HG03196 (cell line): Measurements from ENCODE around the gene HERPUD2.
"Not testable (repeated sequence)": the region's sequence is repeated elsewhere in the genome, so short reads cannot be mapped to it uniquely, and the experiment has no call there.

Experiments
- ATAC-seq: cut with Tn5 transposase; IDR thresholded peaks from one replicate; pipeline ENCODE4 v1.9.1; 2021; ENCODE audit not compliant: unreplicated experiment

HERPUD2 gene

DNA sequence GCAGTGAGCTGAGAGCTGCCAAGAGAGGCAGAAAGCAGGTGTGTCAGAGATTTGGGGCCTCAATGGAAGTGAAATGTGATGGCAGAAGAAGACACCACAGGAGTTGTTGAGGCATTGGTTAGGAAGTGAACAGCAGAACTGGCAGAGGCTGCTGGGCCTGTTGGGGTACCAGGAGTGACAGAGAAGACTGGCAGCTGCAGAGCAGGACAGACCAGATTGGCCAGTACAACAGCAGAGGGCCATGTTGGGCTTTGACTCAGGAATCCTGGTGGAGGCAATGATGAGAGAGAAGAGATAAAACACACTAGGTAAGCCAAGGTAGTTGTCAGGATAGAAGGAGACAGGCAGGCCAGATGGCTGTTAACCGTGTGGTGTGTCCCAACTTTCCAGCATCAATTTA is 19.9 kb upstream of the HERPUD2 start:
- no peak for ATAC-seq

DNA sequence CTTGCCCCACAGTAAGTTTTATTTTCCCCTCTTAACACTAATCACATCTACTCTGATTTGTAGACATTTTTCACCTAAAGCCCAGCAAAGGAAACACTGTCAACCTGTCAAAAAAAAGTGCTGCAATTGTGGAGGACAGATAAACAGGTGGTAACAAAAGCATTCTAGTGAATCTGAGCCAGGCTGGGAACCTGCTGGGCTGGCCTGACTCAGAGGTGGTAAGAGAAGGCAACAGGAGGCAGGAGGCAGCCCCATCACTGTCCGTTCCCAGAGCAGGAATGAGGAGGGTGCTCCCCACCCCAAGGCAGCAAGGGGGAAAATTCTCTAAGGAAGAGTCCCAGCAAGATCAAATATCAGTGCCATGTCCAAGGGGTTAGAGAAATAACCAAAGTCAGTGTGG is 19.5 kb upstream of the HERPUD2 start:
- ATAC-seq, result no peak

DNA sequence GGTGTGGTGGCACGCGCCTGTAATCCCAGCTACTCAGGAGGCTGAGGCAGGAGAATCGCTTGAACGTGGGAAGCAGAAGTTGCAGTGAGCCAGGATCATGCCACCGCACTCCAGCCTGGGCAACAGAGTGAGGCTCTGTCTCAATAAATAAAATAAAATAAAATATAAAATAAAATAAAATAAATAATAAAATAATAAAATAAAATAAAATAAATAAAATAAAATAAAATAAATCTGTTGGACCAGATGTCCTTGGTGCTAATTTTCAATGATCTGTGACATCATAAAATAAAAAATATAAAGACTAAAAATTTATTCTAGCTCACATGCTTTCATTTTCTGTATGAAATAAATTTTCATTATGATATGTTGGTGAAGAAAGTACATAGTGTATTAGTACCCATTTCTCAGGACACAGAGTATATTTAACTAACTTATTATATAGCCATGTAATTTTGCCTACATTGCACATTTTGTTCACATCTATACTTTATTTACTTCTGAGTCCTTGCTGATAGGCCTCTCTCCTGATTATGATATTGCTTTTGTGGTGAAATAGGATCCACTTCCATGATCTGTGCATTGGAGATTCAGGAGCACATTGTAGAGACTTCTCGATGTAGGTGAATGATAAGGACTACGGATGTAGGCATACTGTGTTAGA is 17.8 kb upstream of the HERPUD2 start:
- no peak for ATAC-seq

DNA sequence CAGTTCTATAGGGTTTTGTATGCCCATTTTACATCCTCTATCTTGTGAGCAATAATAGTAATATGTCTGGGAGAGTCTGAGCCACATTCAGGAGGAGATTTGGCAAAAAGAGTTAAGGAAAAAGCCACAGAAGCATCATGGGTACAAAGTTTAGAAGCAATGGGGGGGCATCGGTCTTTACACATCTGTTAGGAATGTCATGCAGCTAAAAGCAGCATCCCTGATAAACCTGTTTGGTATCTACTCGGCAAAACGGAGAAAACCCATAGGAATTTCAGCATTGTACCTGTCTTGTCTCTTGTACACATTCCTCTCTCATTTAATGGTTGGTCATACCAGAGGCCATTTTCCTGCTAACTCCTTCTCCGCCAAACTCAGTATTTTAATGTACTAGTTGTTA is 12.5 kb upstream of the HERPUD2 start:
- ATAC-seq, result no peak

DNA sequence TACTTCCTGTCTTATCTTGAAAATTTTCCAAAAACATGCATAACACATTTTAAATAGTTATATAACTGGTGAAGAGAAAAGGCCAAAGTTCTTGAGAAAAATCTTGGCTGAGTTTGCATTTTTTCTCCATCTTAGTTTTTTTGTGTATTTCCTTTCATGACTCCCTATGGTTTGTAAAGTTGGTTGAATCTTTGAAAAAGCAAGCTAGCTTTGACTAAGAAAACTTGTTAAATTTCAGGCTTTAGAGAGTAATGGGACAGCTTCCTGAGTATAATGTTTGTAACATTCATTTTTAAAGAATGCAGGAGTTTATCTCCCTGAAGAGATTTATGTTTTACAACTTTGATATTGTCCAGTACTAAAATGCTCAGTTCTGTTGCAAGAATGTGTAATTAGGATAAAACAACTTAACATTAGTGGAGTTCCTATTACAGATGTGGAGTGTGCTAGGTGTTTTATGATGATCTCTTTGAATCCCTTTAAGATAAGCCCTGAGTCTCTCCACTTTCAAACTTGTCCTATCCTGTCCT is 11.1 kb upstream of the HERPUD2 start:
- ATAC-seq, result no peak

DNA sequence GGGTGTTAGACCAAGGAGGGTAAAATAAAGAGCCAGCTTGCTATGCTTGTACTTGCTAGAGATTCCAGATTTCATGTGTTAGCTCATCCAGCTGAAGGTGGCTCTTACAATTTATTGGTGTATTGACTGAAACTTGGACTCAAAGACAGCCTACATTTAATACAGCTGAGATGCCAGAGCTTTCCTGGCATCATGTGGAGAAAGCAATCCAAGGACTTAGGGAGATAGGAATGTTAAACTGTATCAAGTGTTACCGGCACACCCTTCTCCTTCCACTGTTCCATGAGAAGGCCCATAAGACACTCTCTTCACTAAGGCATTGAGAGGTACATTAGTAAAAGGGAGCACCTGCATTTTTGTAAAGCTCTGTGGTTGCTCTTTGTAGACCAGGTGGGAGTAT is 9.3 kb upstream of the HERPUD2 start:
- ATAC-seq, result no peak

DNA sequence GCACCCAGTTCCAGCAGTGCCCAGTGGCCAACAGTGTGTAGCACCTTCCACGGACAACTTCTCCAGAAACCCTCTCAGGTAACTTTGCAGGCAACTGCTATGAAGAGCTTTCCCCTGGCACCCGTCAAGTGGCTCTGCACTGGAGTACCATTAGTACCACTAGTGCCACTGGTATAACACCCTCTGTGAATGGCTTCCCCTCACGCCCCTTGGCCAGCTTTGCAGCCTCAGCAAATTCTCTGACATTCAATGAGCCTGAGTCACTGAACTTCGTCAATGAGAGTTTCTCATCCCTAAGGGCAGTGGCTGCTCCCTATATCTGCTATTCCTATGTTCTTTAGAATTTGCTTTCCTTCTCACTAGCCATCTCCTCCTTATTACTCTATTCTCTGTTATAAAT is 7.6 kb upstream of the HERPUD2 start:
- no peak for ATAC-seq

DNA sequence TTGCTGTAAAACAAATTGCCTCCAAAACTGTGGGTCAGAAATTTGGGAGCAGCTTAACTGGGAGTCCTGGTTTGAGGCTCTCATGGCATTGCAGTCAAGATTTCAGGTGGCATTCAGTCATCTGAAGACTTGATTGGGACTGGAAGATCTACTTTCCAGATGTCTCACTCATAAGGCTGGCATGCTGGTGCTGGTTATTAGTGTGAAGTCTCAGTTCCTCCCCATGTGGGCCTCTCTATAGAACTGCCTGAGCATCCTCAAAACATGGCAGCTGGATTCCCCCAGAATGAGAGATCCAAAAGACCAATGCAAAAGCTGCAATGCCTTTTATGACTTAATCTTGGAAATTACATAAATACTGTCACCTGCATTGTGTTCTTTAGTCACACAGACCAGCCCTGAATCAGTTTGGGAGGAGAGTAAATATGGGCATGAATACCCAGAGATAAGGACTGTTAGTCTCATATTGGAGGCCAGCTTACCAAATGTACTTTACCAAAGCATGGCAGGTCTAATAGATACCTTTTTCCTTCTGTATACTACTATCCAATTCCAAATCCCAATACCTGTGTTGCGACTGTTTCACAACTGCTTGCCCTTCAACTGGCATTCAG is 6.5 kb upstream of the HERPUD2 start:
- no peak for ATAC-seq

DNA sequence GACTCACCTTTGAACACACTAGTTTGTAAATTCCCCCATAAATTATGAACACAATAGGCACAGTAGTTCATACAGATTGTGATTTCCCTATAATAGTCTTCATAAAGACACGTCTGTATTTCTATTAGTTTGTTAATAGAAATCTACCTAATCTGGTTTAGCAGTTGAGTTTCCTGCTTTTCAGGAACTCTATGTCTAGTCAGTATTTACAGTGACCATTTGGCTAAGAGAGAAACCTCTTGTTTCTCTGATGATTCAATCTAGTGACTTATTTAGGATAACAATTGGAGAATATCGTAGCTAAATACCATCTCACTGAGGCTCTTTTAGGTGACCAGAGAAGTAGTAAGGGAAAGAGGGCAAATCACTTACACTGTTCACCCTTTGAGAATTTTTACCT is 5.9 kb upstream of the HERPUD2 start:
- ATAC-seq, result no peak

DNA sequence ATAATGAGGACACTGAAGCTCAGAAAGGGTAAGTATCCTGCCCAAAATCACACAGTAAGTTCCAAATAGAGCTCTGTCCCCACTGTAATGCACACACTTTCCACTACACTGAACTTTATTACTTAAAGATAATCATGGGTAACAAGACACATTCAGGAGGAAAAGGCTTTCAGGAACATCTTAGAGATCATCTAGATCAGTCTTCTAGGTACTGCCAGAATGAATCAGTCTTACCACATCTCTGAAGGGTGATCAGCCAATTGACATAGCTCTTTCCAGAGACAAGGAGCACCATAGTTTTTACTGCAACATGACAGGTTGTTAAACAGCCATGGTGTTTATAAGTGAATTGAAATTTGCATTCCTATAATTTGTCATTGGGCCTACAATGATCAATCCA is 5.4 kb upstream of the HERPUD2 start:
- ATAC-seq, result no peak

DNA sequence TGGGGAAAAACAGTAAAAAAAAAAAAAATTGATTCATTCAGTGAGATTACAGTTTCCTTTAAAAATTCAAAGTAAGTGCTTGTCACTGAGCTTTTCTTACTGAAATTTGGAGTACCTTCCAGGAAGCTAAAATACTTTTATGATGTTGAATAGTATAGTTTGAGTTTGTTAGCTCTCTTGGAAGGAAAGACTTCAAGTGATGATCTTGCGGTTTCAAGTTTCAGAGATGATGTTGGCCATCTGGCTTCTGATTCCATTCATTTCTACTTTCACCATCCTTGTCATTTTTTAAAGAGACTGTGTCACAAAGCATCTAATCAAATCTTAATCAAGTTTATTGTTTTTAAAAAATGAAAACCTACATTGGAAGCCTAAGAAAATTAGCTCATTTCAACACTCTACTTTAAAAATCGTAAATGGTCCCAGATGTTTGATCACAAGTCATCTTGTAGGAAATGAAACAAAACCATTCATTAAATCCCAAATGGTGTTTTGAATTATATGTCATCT is 4.9 kb upstream of the HERPUD2 start:
- ATAC-seq, result no peak

DNA sequence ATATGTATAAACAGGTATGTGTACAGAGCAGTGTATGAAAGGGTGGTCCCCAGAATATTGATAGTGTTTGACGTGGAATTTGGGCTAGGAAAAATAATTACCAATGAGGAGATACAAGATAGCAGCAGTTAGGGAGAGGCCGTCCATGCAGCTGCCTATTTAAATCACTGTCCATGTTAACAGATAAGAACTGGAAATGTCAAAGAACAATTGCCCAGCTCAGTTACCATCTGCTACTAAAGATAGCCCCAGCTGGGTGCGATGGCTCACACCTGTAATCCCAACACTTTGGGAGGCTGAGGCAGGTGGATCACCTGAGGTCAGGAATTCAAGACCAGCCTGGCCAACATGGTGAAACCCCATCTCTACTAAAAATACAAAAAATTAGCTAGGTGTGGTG is 3.4 kb upstream of the HERPUD2 start:
- not testable (repeated sequence) for ATAC-seq

DNA sequence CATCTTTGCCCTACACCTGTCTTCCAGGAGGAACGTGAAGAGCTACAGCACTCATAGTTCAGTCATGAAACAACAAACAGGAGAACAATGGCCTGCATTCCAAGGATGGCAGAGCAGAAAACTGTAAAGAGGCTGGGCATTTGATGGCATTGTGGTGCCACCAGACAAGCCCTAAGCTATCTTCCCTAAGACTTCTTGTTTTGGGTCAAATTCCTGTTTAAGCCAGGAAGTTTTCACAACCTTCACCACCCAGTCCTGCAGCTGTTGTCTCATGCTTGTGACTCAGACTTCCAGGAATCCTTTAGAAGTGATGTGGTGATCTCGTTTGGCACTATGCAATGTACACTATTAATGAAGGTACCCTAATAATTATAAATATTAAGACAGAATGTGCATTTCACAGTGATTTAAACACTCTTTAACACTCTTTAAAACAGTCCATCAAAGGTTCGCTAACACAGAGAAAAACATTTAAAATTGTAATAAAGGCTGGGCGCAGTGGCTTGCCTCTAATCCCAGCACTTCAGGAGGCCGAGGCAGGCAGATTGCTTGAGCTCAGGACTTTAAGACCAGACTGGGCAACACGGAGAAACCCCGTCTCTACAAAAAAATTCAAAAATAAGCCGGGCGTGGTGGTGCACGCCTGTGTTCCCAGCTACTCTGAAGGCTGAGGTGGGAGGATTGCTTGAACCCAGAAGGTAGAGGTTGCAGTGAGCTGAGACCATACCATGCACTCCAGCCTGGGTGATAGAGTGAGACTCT is 2.7 kb upstream of the HERPUD2 start:
- ATAC-seq, result no peak

DNA sequence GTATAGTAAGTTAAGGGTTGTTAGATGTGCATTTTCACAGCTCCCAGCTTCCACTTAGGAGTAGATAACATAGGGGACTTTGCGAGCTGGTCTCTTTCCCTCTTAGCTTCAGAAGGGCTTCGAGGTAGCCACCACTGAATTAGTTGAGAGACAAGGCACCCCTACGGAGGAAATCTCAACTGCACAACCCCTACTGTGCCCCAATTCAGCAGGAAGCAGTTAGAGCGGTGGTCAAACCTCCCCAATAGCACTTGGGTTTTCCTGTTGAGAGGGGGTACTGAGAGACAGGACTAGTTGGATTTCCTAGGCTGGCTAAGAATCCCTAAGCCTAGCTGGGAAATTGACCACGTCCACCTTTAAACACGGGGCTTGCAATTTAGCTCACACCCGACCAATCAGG is 1.1 kb upstream of the HERPUD2 start:
- ATAC-seq, result no peak

DNA sequence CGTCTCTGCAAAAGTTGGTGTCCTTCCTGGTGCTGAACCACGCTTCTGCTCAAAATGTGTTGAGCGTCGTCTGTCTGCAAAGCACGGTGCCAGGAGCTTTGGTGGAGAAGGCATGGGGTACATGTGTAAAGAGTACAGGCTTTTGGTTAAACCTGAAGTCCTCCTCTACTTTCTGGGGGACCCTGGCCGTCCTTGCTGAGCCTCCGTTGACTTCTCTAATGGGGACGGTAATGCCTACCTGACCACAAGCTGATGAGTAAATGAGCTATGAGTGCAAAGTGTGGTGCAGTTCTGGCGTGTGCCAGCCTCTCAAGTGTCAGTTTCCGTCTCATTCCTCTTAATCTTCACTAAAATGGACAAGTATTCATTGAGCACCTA is 527 bp upstream of the HERPUD2 start:
- ATAC-seq, result no peak

DNA sequence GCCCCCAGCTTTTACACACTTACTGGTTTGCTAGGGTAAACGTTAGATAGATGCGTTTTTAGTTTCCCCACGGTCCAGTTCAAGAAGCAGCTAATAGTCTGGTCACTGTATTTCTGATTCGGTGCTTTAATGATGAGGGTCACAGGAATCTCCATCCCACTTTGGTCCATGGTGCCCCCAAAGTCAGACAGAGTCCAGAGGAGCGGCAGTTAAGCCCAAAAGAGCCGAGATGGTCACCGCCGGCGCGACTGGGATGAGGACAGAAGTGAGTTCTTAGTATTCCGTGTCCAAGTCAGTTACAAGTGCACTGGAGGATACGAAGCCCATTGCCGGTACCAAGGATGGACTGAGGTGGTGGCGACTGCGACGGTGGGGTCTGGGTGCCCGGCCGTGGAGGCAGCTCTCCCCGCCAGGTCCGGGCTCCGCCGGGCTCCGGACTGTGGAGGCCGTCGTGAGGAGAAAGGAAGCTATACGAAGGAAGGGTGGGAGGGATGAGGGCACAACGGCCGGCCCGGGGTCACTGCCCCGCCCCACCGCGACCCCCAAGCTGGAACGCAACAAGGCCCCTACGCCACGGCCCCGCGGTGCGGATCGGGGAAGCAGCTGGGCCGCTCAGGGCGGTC is 663 bp downstream of the HERPUD2 start:
- ATAC-seq, result peak; percentile 17

DNA sequence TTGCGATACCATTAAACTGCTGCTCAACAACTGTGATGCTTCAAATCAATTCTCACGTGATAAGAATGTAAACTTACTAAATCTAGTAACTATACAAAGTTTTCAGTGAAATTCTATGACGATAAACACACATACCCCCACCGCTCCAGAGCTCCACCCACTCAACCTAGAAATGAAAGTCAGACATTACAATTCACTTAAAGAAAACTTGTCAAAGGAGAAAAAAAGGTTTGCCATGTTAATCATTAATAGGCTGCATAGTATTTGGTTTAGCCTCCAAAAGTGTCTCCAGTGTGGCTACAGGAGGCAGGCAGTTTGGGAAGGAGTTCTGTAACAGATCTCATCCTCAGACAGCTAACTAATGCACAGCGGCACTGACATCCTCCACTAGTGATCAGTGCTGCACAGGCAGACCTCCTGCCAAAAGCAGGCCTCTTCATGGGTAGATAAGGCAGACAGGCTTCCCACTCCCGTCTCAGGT is 3.1 kb downstream of the HERPUD2 start:
- no peak for ATAC-seq

DNA sequence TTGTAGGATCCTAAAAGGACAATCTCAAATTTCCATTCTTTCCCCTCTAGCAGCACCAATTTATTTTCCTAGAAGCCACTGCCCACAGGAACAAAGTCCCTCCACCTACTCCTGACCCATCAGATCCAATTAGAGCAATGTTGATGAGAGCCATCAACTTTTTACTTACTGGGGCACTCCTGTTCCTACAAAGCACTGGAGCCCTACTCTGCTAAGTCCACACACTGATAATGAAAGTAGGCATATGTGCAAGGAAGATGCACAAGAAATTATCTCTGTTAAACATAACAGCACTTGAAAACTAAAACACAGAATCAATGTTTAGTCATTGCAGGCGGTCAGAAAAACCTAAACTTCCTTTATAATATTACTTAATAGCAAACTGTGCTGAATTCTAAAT is 3.6 kb downstream of the HERPUD2 start:
- no peak for ATAC-seq

DNA sequence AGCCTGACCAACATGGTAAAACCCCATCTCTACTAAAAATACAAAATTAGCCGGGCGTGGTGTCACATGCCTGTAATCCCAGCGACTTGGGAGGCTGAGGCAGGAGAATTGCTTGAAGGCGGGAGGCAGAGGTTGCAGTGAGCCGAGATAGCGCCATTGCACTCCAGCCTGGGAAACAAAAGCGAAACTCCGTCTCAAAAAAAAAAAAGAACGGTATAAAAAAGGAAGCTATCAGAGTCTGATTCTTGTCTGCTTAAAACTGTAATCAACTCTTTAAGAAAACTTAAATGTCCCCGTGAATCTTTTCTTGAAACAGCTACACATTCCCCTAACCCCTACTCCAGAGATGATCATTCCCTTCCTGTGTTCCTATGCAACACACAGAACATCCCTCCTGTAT is 4.3 kb downstream of the HERPUD2 start:
- not testable (repeated sequence) for ATAC-seq

DNA sequence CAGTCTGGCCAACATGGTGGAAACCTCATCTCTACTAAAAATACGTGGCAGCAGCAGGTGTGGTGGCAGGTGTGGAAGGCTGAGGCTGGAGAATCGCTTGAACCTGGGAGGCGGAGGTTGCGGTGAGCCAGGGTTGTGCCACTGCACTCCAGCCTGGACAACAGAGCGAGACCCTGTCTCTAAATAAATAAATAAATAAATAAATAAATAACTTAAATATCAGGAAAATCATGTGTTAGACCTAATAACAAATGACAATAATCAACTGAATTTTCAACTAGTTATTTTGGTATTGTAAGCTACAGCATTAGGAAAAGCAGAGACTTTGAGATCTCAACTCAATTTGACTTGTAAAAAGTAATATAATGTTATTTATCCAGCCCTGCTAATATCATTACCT is 9.2 kb downstream of the HERPUD2 start:
- ATAC-seq, result no peak

DNA sequence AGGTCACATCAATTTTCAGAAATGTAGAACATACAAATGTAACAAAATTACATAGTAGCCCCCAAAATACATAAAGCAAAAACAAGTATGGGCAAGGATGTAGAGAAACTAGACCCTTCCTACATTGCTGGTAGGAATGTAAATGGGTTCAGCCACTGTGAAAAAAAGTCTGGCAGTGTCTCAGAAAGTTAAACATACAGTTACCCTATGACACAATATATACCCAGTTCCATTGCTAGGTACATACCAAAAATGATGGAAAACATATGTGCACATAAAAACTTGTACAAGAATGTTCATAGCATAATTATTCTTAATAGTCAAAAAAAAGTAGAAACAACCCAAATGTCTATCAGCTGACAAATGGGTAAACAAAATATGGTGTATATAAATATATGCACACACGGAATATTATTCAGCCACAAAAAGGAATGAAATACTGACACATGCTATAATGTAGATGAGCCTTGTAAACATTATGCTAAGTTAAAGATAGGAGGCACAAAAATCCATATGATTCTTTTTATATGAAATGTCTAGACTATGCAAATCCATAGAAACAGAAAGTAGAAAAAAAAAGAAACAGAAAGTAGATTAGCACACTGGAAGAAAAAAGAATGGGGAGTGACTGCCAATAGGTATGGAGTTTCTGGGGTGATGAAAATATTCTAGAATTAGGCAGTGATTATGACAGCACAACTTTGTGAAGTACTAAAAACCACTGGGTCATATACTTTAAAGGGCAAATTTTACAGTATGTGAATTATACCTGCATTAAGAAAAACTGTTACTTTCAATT is 13.5 kb downstream of the HERPUD2 start:
- ATAC-seq, result peak; percentile 72
